NCI-H2196 treated with DMSO at 0.1 percent for 48 hours (cell line): ENCODE measurements around the gene KDM7A.

Experiments used
- DNase-seq: peaks from one replicate; lab custom pipeline; 2025; ENCODE audit not compliant: unreplicated experiment; lab: John Stamatoyannopoulos, UW

KDM7A gene

GRCh38 chr7:140096459-140096858 is 80.3 kb downstream of the KDM7A start:
- no peak for DNase-seq

- no peak for DNase-seq
These were observed 83.4 kb downstream of the KDM7A start for GRCh38 chr7:140093375-140093774.

- no peak for DNase-seq
These were observed 91.3 kb downstream of the KDM7A start for GRCh38 chr7:140085447-140085846.

- no peak for DNase-seq
These were observed 91.8 kb downstream of the KDM7A start for GRCh38 chr7:140084972-140085371.

GRCh38 chr7:140084142-140084655 is 92.6 kb downstream of the KDM7A start:
- no peak for DNase-seq

GRCh38 chr7:140082770-140083169 is 94.0 kb downstream of the KDM7A start:
- DNase-seq, result no peak

GRCh38 chr7:140081774-140082425 is 94.9 kb downstream of the KDM7A start:
- DNase-seq, result no peak

- DNase-seq, result no peak
These were observed 95.9 kb downstream of the KDM7A start for GRCh38 chr7:140080919-140081318.

- peak; percentile 50 for DNase-seq
These were observed 97.7 kb downstream of the KDM7A start for GRCh38 chr7:140079121-140079536.

- no peak for DNase-seq
These were observed 98.4 kb downstream of the KDM7A start for GRCh38 chr7:140078392-140078791.

GRCh38 chr7:140074780-140075179 is 102.0 kb downstream of the KDM7A start:
- DNase-seq, result no peak

GRCh38 chr7:140070546-140070945 is 106.2 kb downstream of the KDM7A start:
- DNase-seq, result no peak

GRCh38 chr7:140069298-140069949 is 107.4 kb downstream of the KDM7A start:
- no peak for DNase-seq

GRCh38 chr7:140068033-140068432 is 108.8 kb downstream of the KDM7A start:
- no peak for DNase-seq

- DNase-seq, result no peak
These were observed 109.7 kb downstream of the KDM7A start for GRCh38 chr7:140067052-140067451.

- peak; percentile 90 for DNase-seq
These were observed 114.1 kb downstream of the KDM7A start, which contains the start of gene PARP12 for GRCh38 chr7:140062528-140063299. TSS of gene PARP12 (minus strand) at chr7:140062951. CDS start at chr7:140062847, 104 bp downstream.

- no peak for DNase-seq
These were observed 114.7 kb downstream of the KDM7A start for GRCh38 chr7:140062118-140062527.

- no peak for DNase-seq
These were observed 115.2 kb downstream of the KDM7A start for GRCh38 chr7:140061607-140061930.

GRCh38 chr7:140060788-140061606 is 115.8 kb downstream of the KDM7A start:
- peak; percentile 73 for DNase-seq

GRCh38 chr7:140060243-140060630 is 116.5 kb downstream of the KDM7A start:
- DNase-seq, result no peak
